K562 (cell line): ENCODE measurements around the gene GATAD2B. TPM values are rescaled to one million over a fixed set of nuclear protein-coding genes. Genes with fewer than 3 reads are reported as not detected.

Source experiments
- ARHGAP35 ChIP-seq: fragments of 450-650 bp; IDR thresholded peaks from 2 replicates; pipeline ENCODE4 v1.6.1; 2018; ENCODE audit not compliant: partially characterized antibody
- ASH1L ChIP-seq: fragments of 450-650 bp; IDR thresholded peaks from 2 replicates; pipeline ENCODE4 v1.6.1; 2018; ENCODE audit warnings: borderline replicate concordance, mild to moderate bottlenecking, low read depth; ENCODE audit not compliant: partially characterized antibody
- C11orf30 ChIP-seq: fragments of 450-650 bp; IDR thresholded peaks from 2 replicates; pipeline ENCODE4 v1.6.1; 2016; ENCODE audit warnings: low read depth, mild to moderate bottlenecking
- CHD2 ChIP-seq: IDR thresholded peaks from 2 replicates; pipeline ENCODE4 v1.6.1; 2011; ENCODE audit warnings: low read depth, low read length
- CREBBP ChIP-seq: IDR thresholded peaks from one replicate; pipeline ENCODE4 v1.6.1; 2012; ENCODE audit warnings: low read depth, mild to moderate bottlenecking, control low read depth, inconsistent platforms, low read length
- DDX20 ChIP-seq: fragments of 450-650 bp; IDR thresholded peaks from 2 replicates; pipeline ENCODE4 v1.6.1; 2016; ENCODE audit warnings: missing genetic modification characterization, low read depth, mild to moderate bottlenecking, missing compliant biosample characterization, moderate library complexity
- FOXK1 ChIP-seq: sonication (generic); formaldehyde crosslinking; IDR thresholded peaks from 2 replicates; pipeline ENCODE4 v1.8.0; 2022; ENCODE audit warnings: missing genetic modification reagents, mild to moderate bottlenecking, borderline replicate concordance
- SMARCE1 ChIP-seq: fragments of 450-650 bp; IDR thresholded peaks from 2 replicates; pipeline ENCODE4 v1.7.1; 2016; ENCODE audit warnings: mild to moderate bottlenecking
- TSHZ1 ChIP-seq: fragments of 250-450 bp; sonication (Bioruptor Pico); IDR thresholded peaks from 2 replicates; pipeline ENCODE4 v1.4.0; 2020; ENCODE audit warnings: mild to moderate bottlenecking, moderate library complexity
- UBTF ChIP-seq, 2 experiments: IDR thresholded peaks; 2 replicates each; pipeline ENCODE4 v1.6.1; 2012; ENCODE audit warnings: improper control_type of control experiment in 2 of 2, low read depth in 2 of 2, low read length in 2 of 2, borderline replicate concordance in 1 of 2
- VEZF1 ChIP-seq: fragments of 200-800 bp; sonication (Bioruptor generic); IDR thresholded peaks from 2 replicates; pipeline ENCODE4 v1.6.1; 2017; ENCODE audit warnings: missing genetic modification characterization, missing compliant biosample characterization
- ZBTB26 ChIP-seq: fragments of 450-650 bp; formaldehyde crosslinking; IDR thresholded peaks from 2 replicates; pipeline ENCODE4 v1.4.0; 2022; ENCODE audit warnings: missing genetic modification characterization
- ZNF239 ChIP-seq: fragments of 250-450 bp; sonication (Bioruptor Pico); IDR thresholded peaks from 2 replicates; pipeline ENCODE4 v1.4.0; 2020; ENCODE audit warnings: mild to moderate bottlenecking
- ZNF316 ChIP-seq: fragments of 450-650 bp; IDR thresholded peaks from 2 replicates; pipeline ENCODE4 v1.6.1; 2016
- ZNF778 ChIP-seq: fragments of 450-650 bp; formaldehyde crosslinking; IDR thresholded peaks from 2 replicates; pipeline ENCODE4 v1.4.0; 2020; ENCODE audit warnings: mild to moderate bottlenecking, moderate library complexity
- polyA plus RNA-seq, 8 experiments: library from polyadenylated mRNA; depleted of rRNA in 4 of 8; stranded (reverse) in 5 of 8; unstranded in 3 of 8; fragments of >200 nt; fragmentation: Nextera tagmentation in 2 of 8; fragmentation: Illumina TruSeq in 1 of 8; extraction: Ambion mirVana in 2 of 8; extraction: Trizol in 1 of 8; gene quantifications; 2 replicates each; pipeline versions ENCODE4 v1.2.1 to v1.2.3, GENCODE V29; 2011 to 2014; ENCODE audit warnings: inconsistent platforms in 1 of 8, missing spikeins in 1 of 8
- total RNA-seq, 7 experiments: library from RNA; depleted of rRNA in 6 of 7; stranded (reverse); fragments of >200 nt in 6 of 7; fragmentation: Illumina TruSeq in 2 of 7; extraction: Trizol in 2 of 7; gene quantifications; 2 replicates each; pipeline versions ENCODE4 v1.2.1 to v1.2.3, GENCODE V29; 2011 to 2021; ENCODE audit warnings: low replicate concordance in 1 of 7
- TF ChIP-seq, protein P1 (sequence below), 2 experiments: IDR thresholded peaks; 2 replicates each; pipeline ENCODE4 v1.6.1; 2011; ENCODE audit warnings: borderline replicate concordance in 1 of 2, control low read depth in 1 of 2, low read depth in 1 of 2, low read length in 1 of 2, mild to moderate bottlenecking in 1 of 2, mixed read lengths in 1 of 2, moderate library complexity in 1 of 2; ENCODE audit not compliant: insufficient read depth in 1 of 2, insufficient read length in 1 of 2, poor library complexity in 1 of 2, severe bottlenecking in 1 of 2; ENCODE audit errors: extremely low read depth in 1 of 2

GATAD2B gene
- total and polyA plus RNA-seq, 9 of the 15 experiments (the other 6 are each of a cell fraction or from before 2014, with no cell fraction given) = 1.5 to 40.2 (median 4.9) TPM

GRCh38 chr1:153967107-153967999 is 44.6 kb upstream of the GATAD2B start, which contains the start of gene CREB3L4 (continued):
- TF ChIP-seq, protein P1, sequence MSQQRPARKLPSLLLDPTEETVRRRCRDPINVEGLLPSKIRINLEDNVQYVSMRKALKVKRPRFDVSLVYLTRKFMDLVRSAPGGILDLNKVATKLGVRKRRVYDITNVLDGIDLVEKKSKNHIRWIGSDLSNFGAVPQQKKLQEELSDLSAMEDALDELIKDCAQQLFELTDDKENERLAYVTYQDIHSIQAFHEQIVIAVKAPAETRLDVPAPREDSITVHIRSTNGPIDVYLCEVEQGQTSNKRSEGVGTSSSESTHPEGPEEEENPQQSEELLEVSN (IDR thresholded peaks at IDR 0.05; ENCODE audit: borderline replicate concordance in 1 of 2, extremely low read depth in 1 of 2, insufficient read depth in 1 of 2, insufficient read length in 1 of 2, low read depth in 1 of 2, low read length in 1 of 2, poor library complexity in 1 of 2, severe bottlenecking in 1 of 2) = peak; percentile 90 to 93
- TF ChIP-seq ARHGAP35 = no peak
- peak; percentile 70 for TF ChIP-seq C11orf30
- TF ChIP-seq ZNF778 (CRISPR knock-in tag) = no peak
- no peak for TF ChIP-seq DDX20 (tag)
- TF ChIP-seq VEZF1 (CRISPR knock-in tag) = peak; percentile 84
- no peak for TF ChIP-seq CREBBP
- TF ChIP-seq ZNF239 = no peak
- no peak for TF ChIP-seq TSHZ1 (CRISPR knock-in tag)
- TF ChIP-seq ZNF316 = no peak
- peak; percentile 60 for TF ChIP-seq SMARCE1
- TF ChIP-seq ZBTB26 (CRISPR knock-in tag) = no peak
- peak; percentile 82 to 84; a peak in 2 of 4 replicates for TF ChIP-seq UBTF (IDR thresholded peaks at IDR 0.05; ENCODE audit: borderline replicate concordance in 1 of 2, low read depth in 2 of 2, low read length in 2 of 2)
- peak; percentile 96 for TF ChIP-seq ASH1L
- peak; percentile 82 for TF ChIP-seq CHD2
- peak; percentile 69; the same call in 1 of the 2 replicates for TF ChIP-seq FOXK1 (CRISPR knock-in tag)
